SU-DHL-6 (cell line): ENCODE data around the gene ATG12.

Experiments
- H2AFZ ChIP-seq: fragments of 200-600 bp; sonication (generic); 2 replicates; pipeline ENCODE4 v1.6.1; 2014; ENCODE audit warnings: low read depth, mild to moderate bottlenecking, moderate library complexity, mixed read lengths, antibody characterized with exemption, low read length; ENCODE audit not compliant: severe bottlenecking
- H3F3A ChIP-seq: fragments of 200-600 bp; shearing (Covaris generic); 2 replicates; pipeline ENCODE4 v1.6.0; 2016; ENCODE audit warnings: antibody characterized with exemption, mild to moderate bottlenecking; ENCODE audit not compliant: insufficient read depth
- H3K27ac ChIP-seq: fragments of 200-600 bp; sonication (generic); 2 replicates; pipeline ENCODE4 v1.5.1; 2016; ENCODE audit warnings: low read depth, mild to moderate bottlenecking, low read length, moderate library complexity, mixed read lengths
- H3K27me3 ChIP-seq: fragments of 200-600 bp; sonication (generic), shearing (Covaris generic); 2 replicates; pipeline ENCODE4 v1.6.0; 2014; ENCODE audit warnings: mild to moderate bottlenecking, low read length
- H3K36me3 ChIP-seq: fragments of 200-600 bp; sonication (generic); 2 replicates; pipeline ENCODE4 v1.6.1; 2014; ENCODE audit warnings: mild to moderate bottlenecking, low read length, mixed read lengths
- H3K4me2 ChIP-seq: fragments of 300-600, 200-600 bp; shearing (Covaris generic), sonication (generic); 2 replicates; pipeline ENCODE4 v1.6.0; 2014; ENCODE audit warnings: low read length, low read depth, mild to moderate bottlenecking; ENCODE audit not compliant: poor library complexity, severe bottlenecking
- H3K4me3 ChIP-seq: fragments of 200-600 bp; sonication (generic); 2 replicates; pipeline ENCODE4 v1.5.1; 2014; ENCODE audit warnings: antibody characterized with exemption, low read length, mild to moderate bottlenecking, mixed read lengths; ENCODE audit not compliant: insufficient read depth, poor library complexity, severe bottlenecking
- H3K79me2 ChIP-seq: fragments of 200-600 bp; sonication (generic); 2 replicates; pipeline ENCODE4 v1.6.1; 2014; ENCODE audit warnings: mild to moderate bottlenecking, low read length, moderate library complexity; ENCODE audit not compliant: insufficient read depth
- H3K9ac ChIP-seq: fragments of 200-600 bp; sonication (generic); 2 replicates; pipeline ENCODE4 v1.7.0; 2014; ENCODE audit warnings: mild to moderate bottlenecking, low read length
- H3K9me2 ChIP-seq: fragments of 200-600 bp; sonication (generic); replicated peaks from 2 replicates; pipeline ENCODE4 v1.6.1; 2014; ENCODE audit warnings: low read length; ENCODE audit not compliant: insufficient read depth
- H3K9me3 ChIP-seq: fragments of 200-600 bp; sonication (generic); 2 replicates; pipeline ENCODE4 v1.6.1; 2014; ENCODE audit warnings: low read length, mixed read lengths; ENCODE audit not compliant: insufficient read depth
- H4K20me1 ChIP-seq: fragments of 200-600 bp; sonication (generic); 2 replicates; pipeline ENCODE4 v1.6.1; 2014; ENCODE audit warnings: low read depth, mild to moderate bottlenecking, antibody characterized with exemption, low read length, moderate library complexity, mixed read lengths
- EZH2phosphoT487 ChIP-seq: fragments of 200-600 bp; sonication (generic), shearing (Covaris generic); conservative IDR thresholded peaks from 2 replicates; pipeline ENCODE4 v1.6.1; 2018; ENCODE audit warnings: mild to moderate bottlenecking, antibody characterized with exemption, low read length, moderate library complexity, mixed read lengths
- TF ChIP-seq, protein P1 (sequence below): fragments of 200-600 bp; sonication (generic); IDR thresholded peaks from one replicate; pipeline ENCODE4 v1.5.1; 2017; ENCODE audit warnings: antibody characterized with exemption, mild to moderate bottlenecking, low read length, moderate library complexity; ENCODE audit not compliant: insufficient read depth, poor library complexity, severe bottlenecking

Gene ATG12

DNA sequence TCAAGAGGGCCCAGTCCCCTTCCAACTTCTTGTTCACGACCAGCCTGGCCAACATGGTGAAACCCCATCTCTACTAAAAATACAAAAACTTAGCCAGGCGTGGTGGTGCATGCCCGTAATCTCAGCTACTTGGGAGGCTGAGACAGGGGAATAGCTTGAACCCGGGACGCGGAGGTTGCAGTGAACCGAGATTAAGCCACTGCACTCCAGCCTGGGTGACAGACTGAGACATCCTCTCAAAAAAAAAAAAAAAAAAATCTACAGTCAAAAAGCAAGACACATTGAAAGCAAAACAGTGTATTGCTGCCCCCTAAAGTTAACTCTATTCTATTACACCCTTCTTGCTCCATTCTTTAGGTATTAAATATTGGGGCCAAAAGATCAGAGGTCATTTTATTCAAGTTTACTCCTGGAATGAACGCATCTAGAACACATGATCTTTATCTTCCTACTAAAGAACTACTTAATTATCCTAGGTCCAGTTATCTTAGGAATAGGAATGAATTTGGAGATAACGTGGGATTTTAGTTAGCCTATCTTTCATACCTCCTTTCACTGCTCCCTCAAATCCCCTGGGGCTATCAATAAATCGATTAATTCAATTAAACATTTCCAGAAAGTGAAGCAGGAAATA, 2.4 kb downstream of the ATG12 start:
- Histone ChIP-seq H3K27ac (peak overlapping the region; percentile 35; the same call in 1 of the 2 replicates), H3K27me3 (no peaks in the 10 kb centered on the region), H3K9me2 (no peaks in the 10 kb centered on the region), H3K4me3 (peak overlapping the region; percentile 95), H3K9me3 (no peaks in the 10 kb centered on the region), H4K20me1 (peaks cover 26% of the 10 kb centered on the region), H2AFZ (no peak overlapping the region), H3K36me3 (peaks cover 45% of the 10 kb centered on the region), H3K79me2 (peaks cover 62% of the 10 kb centered on the region), H3K9ac (peak overlapping the region; percentile 32), H3K4me2 (peak overlapping the region; percentile 79), H3F3A (peaks cover 7% of the 10 kb centered on the region; the same call in 1 of the 2 replicates)
- no peak for TF ChIP-seq EZH2phosphoT487
- TF ChIP-seq, protein P1, sequence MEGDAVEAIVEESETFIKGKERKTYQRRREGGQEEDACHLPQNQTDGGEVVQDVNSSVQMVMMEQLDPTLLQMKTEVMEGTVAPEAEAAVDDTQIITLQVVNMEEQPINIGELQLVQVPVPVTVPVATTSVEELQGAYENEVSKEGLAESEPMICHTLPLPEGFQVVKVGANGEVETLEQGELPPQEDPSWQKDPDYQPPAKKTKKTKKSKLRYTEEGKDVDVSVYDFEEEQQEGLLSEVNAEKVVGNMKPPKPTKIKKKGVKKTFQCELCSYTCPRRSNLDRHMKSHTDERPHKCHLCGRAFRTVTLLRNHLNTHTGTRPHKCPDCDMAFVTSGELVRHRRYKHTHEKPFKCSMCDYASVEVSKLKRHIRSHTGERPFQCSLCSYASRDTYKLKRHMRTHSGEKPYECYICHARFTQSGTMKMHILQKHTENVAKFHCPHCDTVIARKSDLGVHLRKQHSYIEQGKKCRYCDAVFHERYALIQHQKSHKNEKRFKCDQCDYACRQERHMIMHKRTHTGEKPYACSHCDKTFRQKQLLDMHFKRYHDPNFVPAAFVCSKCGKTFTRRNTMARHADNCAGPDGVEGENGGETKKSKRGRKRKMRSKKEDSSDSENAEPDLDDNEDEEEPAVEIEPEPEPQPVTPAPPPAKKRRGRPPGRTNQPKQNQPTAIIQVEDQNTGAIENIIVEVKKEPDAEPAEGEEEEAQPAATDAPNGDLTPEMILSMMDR, result no peak

- H3K79me2 ChIP-seq, result peaks cover 37% of the 10 kb centered on the region
- no peaks in the 10 kb centered on the region for H3K9me2 ChIP-seq
- peaks cover 76% of the 10 kb centered on the region for H3K36me3 ChIP-seq
- H3K4me3 ChIP-seq, result no peak overlapping the region
- H3K27me3 ChIP-seq, result no peaks in the 10 kb centered on the region
- H3K9me3 ChIP-seq, result no peaks in the 10 kb centered on the region
- peaks cover 29% of the 10 kb centered on the region for H3F3A ChIP-seq
- H3K4me2 ChIP-seq, result no peak overlapping the region
- H2AFZ ChIP-seq, result no peak overlapping the region
- no peak overlapping the region for H3K9ac ChIP-seq
- peaks cover 21% of the 10 kb centered on the region for H4K20me1 ChIP-seq
- TF ChIP-seq, protein P1, result no peak
- no peak for TF ChIP-seq EZH2phosphoT487
- H3K27ac ChIP-seq, result no peak overlapping the region
Measured at GRCh38 chr5:115835481-115835880, 5.9 kb downstream of the ATG12 start.

- no peak for TF ChIP-seq EZH2phosphoT487
- TF ChIP-seq, protein P1, result peak; percentile 80
- H3K4me3 ChIP-seq, result no peak overlapping the region
- H3K4me2 ChIP-seq, result no peak overlapping the region
- no peaks in the 10 kb centered on the region for H3K27me3 ChIP-seq
- no peak overlapping the region for H3K27ac ChIP-seq
- H3K36me3 ChIP-seq, result peaks cover 77% of the 10 kb centered on the region
- H3K79me2 ChIP-seq, result no peaks in the 10 kb centered on the region
- H4K20me1 ChIP-seq, result peaks cover 7% of the 10 kb centered on the region; the same call in 1 of the 2 replicates
- H3K9me3 ChIP-seq, result no peaks in the 10 kb centered on the region
- H3K9ac ChIP-seq, result no peak overlapping the region
- H2AFZ ChIP-seq, result no peak overlapping the region
- peaks cover 25% of the 10 kb centered on the region for H3F3A ChIP-seq
- no peaks in the 10 kb centered on the region for H3K9me2 ChIP-seq
Measured at GRCh38 chr5:115831163-115831768, 10.1 kb downstream of the ATG12 start.
